ENCODE measurements around the gene CRLF2.

GRCh38 chrX:1147611-1148515, 64.6 kb downstream of the CRLF2 start:
- TF ChIP-seq, protein P1, sequence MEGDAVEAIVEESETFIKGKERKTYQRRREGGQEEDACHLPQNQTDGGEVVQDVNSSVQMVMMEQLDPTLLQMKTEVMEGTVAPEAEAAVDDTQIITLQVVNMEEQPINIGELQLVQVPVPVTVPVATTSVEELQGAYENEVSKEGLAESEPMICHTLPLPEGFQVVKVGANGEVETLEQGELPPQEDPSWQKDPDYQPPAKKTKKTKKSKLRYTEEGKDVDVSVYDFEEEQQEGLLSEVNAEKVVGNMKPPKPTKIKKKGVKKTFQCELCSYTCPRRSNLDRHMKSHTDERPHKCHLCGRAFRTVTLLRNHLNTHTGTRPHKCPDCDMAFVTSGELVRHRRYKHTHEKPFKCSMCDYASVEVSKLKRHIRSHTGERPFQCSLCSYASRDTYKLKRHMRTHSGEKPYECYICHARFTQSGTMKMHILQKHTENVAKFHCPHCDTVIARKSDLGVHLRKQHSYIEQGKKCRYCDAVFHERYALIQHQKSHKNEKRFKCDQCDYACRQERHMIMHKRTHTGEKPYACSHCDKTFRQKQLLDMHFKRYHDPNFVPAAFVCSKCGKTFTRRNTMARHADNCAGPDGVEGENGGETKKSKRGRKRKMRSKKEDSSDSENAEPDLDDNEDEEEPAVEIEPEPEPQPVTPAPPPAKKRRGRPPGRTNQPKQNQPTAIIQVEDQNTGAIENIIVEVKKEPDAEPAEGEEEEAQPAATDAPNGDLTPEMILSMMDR (IDR thresholded peaks at IDR 0.05), result no peak
- TF ChIP-seq POLR2AphosphoS5 (IDR thresholded peaks at IDR 0.05) (no peak), POLR2A (IDR thresholded peaks at IDR 0.05) (no peak)
